Neuronal stem cell (in vitro differentiated cells): ENCODE measurements around the gene F7.
"Not testable (repeated sequence)": the region's sequence is repeated elsewhere in the genome, so short reads cannot be mapped to it uniquely, and the experiment has no call there.

Source experiments
- DNase-seq: peaks from one replicate; pipeline ENCODE4 v3.0.0-alpha.2; 2013; ENCODE audit warnings: low spot score
- H2AFZ ChIP-seq: one replicate; pipeline ENCODE4 v1.6.1; 2013; ENCODE audit warnings: mild to moderate bottlenecking, low read length, inconsistent platforms
- H2AK5ac ChIP-seq: 2 replicates; pipeline ENCODE4 v1.6.1; 2013; ENCODE audit warnings: low read depth, mild to moderate bottlenecking, inconsistent platforms, low read length, moderate library complexity, mixed read lengths
- H2BK120ac ChIP-seq: 2 replicates; pipeline ENCODE4 v1.6.1; 2013; ENCODE audit warnings: low read depth, mild to moderate bottlenecking, inconsistent platforms, low read length, moderate library complexity, mixed read lengths
- H2BK12ac ChIP-seq: one replicate; pipeline ENCODE4 v1.6.1; 2013; ENCODE audit warnings: low read length, inconsistent platforms
- H2BK15ac ChIP-seq: 2 replicates; pipeline ENCODE4 v1.6.1; 2013; ENCODE audit warnings: mild to moderate bottlenecking, low read length, inconsistent platforms, mixed read lengths
- H2BK5ac ChIP-seq: one replicate; pipeline ENCODE4 v1.6.1; 2013; ENCODE audit warnings: inconsistent platforms, mild to moderate bottlenecking, low read length, moderate library complexity
- H3K14ac ChIP-seq: one replicate; pipeline ENCODE4 v1.6.1; 2013; ENCODE audit warnings: low read length, inconsistent platforms
- H3K18ac ChIP-seq: 2 replicates; pipeline ENCODE4 v1.6.1; 2013; ENCODE audit warnings: low read length, inconsistent platforms
- H3K23ac ChIP-seq: 2 replicates; pipeline ENCODE4 v1.6.1; 2013; ENCODE audit warnings: low read depth, mild to moderate bottlenecking, mixed read lengths, low read length, inconsistent platforms; ENCODE audit not compliant: poor library complexity
- H3K27ac ChIP-seq: replicated peaks from 3 replicates; pipeline ENCODE4 v1.5.1; 2013; ENCODE audit warnings: low read length, inconsistent platforms
- H3K27me3 ChIP-seq, 3 experiments: 2 replicates each; pipeline ENCODE4 v1.6.1; 2013; ENCODE audit warnings: low read length in 3 of 3, mild to moderate bottlenecking in 2 of 3, inconsistent platforms in 1 of 3, low read depth in 1 of 3, mixed read lengths in 1 of 3, moderate library complexity in 1 of 3; ENCODE audit not compliant: control insufficient read depth in 3 of 3, insufficient read depth in 3 of 3
- H3K36me3 ChIP-seq, 2 donors: replicated peaks in 1 of 2; 2 replicates each; pipeline ENCODE4 v1.6.1; 2013; ENCODE audit warnings: low read length in 2 of 2; ENCODE audit not compliant: control insufficient read depth in 2 of 2, insufficient read depth in 2 of 2
- H3K4ac ChIP-seq: 2 replicates; pipeline ENCODE4 v1.6.1; 2013; ENCODE audit warnings: inconsistent platforms, mild to moderate bottlenecking, low read length, moderate library complexity
- H3K4me1 ChIP-seq, 2 donors: 1 replicate in 1 of 2; 2 replicates in 1 of 2; pipeline ENCODE4 v1.6.1; 2013; ENCODE audit warnings: low read length in 2 of 2, low read depth in 1 of 2; ENCODE audit not compliant: control insufficient read depth in 2 of 2, insufficient read depth in 1 of 2
- H3K4me2 ChIP-seq: one replicate; pipeline ENCODE4 v1.6.1; 2013; ENCODE audit warnings: mild to moderate bottlenecking, low read length, inconsistent platforms; ENCODE audit not compliant: insufficient read depth, poor library complexity, severe bottlenecking
- H3K4me3 ChIP-seq, 2 donors: 2 replicates each; pipeline ENCODE4 v1.5.1; 2013; ENCODE audit warnings: low read length in 2 of 2, mild to moderate bottlenecking in 2 of 2, inconsistent platforms in 1 of 2, moderate library complexity in 1 of 2
- H3K79me1 ChIP-seq: one replicate; pipeline ENCODE4 v1.6.1; 2013; ENCODE audit warnings: low read depth, mild to moderate bottlenecking, inconsistent platforms, low read length, moderate library complexity
- H3K9ac ChIP-seq: one replicate; pipeline ENCODE4 v1.6.1; 2013; ENCODE audit warnings: mild to moderate bottlenecking, low read depth, low read length, inconsistent platforms; ENCODE audit not compliant: poor library complexity
- H3K9me3 ChIP-seq, 2 donors: replicated peaks in 1 of 2; 2 replicates each; pipeline versions ENCODE3 to v1.6.1; 2013; ENCODE audit warnings: low read length in 2 of 2, mild to moderate bottlenecking in 2 of 2, inconsistent platforms in 1 of 2, low read depth in 1 of 2, mixed read lengths in 1 of 2, moderate library complexity in 1 of 2; ENCODE audit not compliant: control insufficient read depth in 2 of 2, insufficient read depth in 1 of 2
- H4K8ac ChIP-seq: one replicate; pipeline ENCODE4 v1.6.1; 2013; ENCODE audit warnings: low read depth, mild to moderate bottlenecking, inconsistent platforms, low read length, moderate library complexity
- H4K91ac ChIP-seq: one replicate; pipeline ENCODE4 v1.6.1; 2013; ENCODE audit warnings: low read length, low read depth, mild to moderate bottlenecking, inconsistent platforms; ENCODE audit not compliant: poor library complexity
- WGBS, 2 donors: extraction: QIAGEN DNeasy Blood & Tissue Kit; methylation state at CpG; one replicate each; pipeline ENCODE4 v1.1.7; 2013; ENCODE audit warnings: missing lambda C conversion rate in 2 of 2, mixed read lengths in 1 of 2; ENCODE audit not compliant: insufficient read length in 2 of 2, insufficient replicate concordance in 1 of 2; ENCODE audit errors: extremely low coverage in 2 of 2; 5-methylcytosine and 5-hydroxymethylcytosine counted together

Gene F7

DNA sequence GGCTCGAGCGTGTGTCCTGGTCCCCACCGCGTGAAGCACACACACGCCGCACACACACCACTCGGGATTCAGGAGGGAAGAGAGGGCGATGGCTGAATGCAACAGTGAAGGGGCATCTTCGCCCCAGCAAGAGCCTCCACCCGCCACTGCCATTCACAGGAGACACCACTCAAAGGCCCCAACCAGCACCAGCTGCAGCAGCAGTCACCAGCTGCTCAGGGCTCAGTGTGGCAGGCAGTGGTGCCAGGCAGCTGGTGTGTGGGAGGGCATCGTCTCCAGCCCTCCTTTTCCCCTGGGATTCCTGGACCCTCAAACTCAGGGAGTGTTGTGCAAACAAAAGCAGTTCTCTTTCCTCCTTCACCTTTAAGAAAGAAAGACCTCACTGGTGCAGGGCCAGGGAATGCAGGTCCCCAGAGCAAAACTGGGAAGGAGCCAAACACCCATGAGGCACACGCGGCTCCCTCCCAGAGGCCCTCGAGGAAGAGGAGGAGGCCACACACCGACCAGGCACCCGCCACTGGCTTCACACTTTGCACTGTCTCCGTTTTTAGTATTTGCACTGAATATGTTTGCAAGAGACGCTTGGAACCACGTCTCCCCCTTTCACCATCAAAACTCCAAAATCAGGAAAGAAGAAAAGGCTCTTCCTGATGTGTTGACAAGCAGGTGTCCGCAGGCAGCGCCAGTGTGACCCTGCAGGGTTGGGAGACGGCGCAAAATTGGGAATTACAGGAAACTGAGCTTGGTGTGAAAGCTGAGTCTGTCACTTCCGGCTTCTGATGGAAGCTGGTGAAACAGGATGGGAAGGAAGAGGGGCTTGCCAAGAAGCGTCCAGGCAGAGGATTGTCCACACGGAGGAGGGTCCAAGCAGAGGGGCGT is 26.4 kb upstream of the F7 start:
- Histone ChIP-seq H3K14ac (no peak overlapping the region), H3K79me1 (peaks cover 6% of the 10 kb centered on the region), H2AFZ (no peak overlapping the region), H3K4ac (no peak overlapping the region), H3K23ac (no peak overlapping the region), H2BK120ac (no peak overlapping the region), H2AK5ac (no peak overlapping the region), H3K18ac (no peak overlapping the region), H3K27me3 (no peaks in the 10 kb centered on the region), H4K8ac (no peak overlapping the region), H2BK12ac (no peak overlapping the region), H3K4me3 (no peak overlapping the region), H3K27ac (no peak overlapping the region), H4K91ac (no peak overlapping the region), H3K9me3 (no peaks in the 10 kb centered on the region), H3K9ac (no peak overlapping the region), H3K36me3 (peaks cover 31 to 36% of the 10 kb centered on the region in 2 donors), H2BK15ac (no peak overlapping the region), H3K4me2 (no peak overlapping the region), H3K4me1 (peaks cover 0 to 4% of the 10 kb centered on the region in 2 donors), H2BK5ac (no peak overlapping the region)
- no CpG with 5 or more reads among the region's 27 CpGs for WGBS, 2 donors
- no peak for DNase-seq

DNA sequence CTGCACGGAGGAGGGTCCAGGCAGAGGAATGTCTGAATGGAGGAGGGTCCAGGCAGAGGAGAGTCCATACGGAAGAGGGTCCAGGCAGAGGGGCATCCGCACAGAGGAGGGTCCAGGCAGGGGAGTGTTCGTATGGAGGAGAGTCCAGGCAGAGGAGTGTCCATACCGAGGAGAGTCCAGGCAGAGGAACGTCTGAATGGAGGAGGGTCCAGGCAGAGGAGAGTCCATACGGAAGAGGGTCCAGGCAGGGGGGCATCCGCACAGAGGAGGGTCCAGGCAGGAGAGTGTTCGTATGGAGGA is 25.9 kb upstream of the F7 start:
- H3K9me3 ChIP-seq, H2BK120ac ChIP-seq, H3K27me3 ChIP-seq, H2BK5ac ChIP-seq, H3K9ac ChIP-seq, H3K4me3 ChIP-seq, H3K14ac ChIP-seq, H2BK12ac ChIP-seq, H3K4me1 ChIP-seq, H4K8ac ChIP-seq, H3K18ac ChIP-seq, H2BK15ac ChIP-seq, H2AFZ ChIP-seq, H3K27ac ChIP-seq, H2AK5ac ChIP-seq, H3K79me1 ChIP-seq, H3K4me2 ChIP-seq, H3K23ac ChIP-seq, DNase-seq, H3K4ac ChIP-seq, H4K91ac ChIP-seq: not testable (repeated sequence)
- no CpG with 5 or more reads among the region's 9 CpGs for WGBS, 2 donors
- H3K36me3 ChIP-seq, result peaks cover 29 to 31% of the 10 kb centered on the region in 2 donors

GRCh38 chr13:113080361-113080831 is 25.2 kb upstream of the F7 start:
- Histone ChIP-seq H3K27me3 (no peaks in the 10 kb centered on the region), H2BK120ac (no peak overlapping the region), H2BK5ac (no peak overlapping the region), H2AFZ (no peak overlapping the region), H2BK15ac (no peak overlapping the region), H4K8ac (no peak overlapping the region), H3K36me3 (peaks cover 24 to 31% of the 10 kb centered on the region in 2 donors), H3K4me2 (no peak overlapping the region), H3K79me1 (peaks cover 6% of the 10 kb centered on the region), H2AK5ac (peak overlapping the region; percentile 28), H3K4me3 (no peak overlapping the region), H3K14ac (no peak overlapping the region), H3K23ac (peak overlapping the region; percentile 55), H3K4ac (no peak overlapping the region), H3K4me1 (peaks cover 0 to 4% of the 10 kb centered on the region in 2 donors), H2BK12ac (peak overlapping the region; percentile 94), H3K9ac (no peak overlapping the region), H3K18ac (no peak overlapping the region), H3K9me3 (no peaks in the 10 kb centered on the region), H4K91ac (no peak overlapping the region), H3K27ac (no peak overlapping the region)
- DNase-seq, result no peak
- WGBS, 2 donors, result no CpG with 5 or more reads among the region's 18 CpGs

- H3K4me1 ChIP-seq, result peaks cover 0 to 4% of the 10 kb centered on the region in 2 donors
- no peak overlapping the region for H2AFZ ChIP-seq
- H2BK15ac ChIP-seq, result peak overlapping the region; percentile 17
- no peak overlapping the region for H3K4ac ChIP-seq
- peak overlapping the region; percentile 76 for H3K18ac ChIP-seq
- no peak overlapping the region for H4K91ac ChIP-seq
- no peak for DNase-seq
- H2BK12ac ChIP-seq, result peak overlapping the region; percentile 84
- H3K14ac ChIP-seq, result peak overlapping the region; percentile 82
- H4K8ac ChIP-seq, result peak overlapping the region; percentile 17
- H2BK5ac ChIP-seq, result no peak overlapping the region
- H3K9ac ChIP-seq, result no peak overlapping the region
- H3K9me3 ChIP-seq, result no peaks in the 10 kb centered on the region
- no peak overlapping the region for H3K27ac ChIP-seq
- H3K27me3 ChIP-seq, result no peaks in the 10 kb centered on the region
- no peak overlapping the region for H2BK120ac ChIP-seq
- H2AK5ac ChIP-seq, result no peak overlapping the region
- H3K4me2 ChIP-seq, result no peak overlapping the region
- H3K4me3 ChIP-seq, result no peak overlapping the region
- WGBS, 2 donors, result no CpG with 5 or more reads among the region's 25 CpGs
- peaks cover 6% of the 10 kb centered on the region for H3K79me1 ChIP-seq
- H3K23ac ChIP-seq, result no peak overlapping the region
- peaks cover 18 to 25% of the 10 kb centered on the region in 2 donors for H3K36me3 ChIP-seq
These were observed 24.6 kb upstream of the F7 start for GRCh38 chr13:113080901-113081521.
